HepG2 (cell line): Measurements from ENCODE around the gene CALML4. TPM values are rescaled to one million over a fixed set of nuclear protein-coding genes. Genes with fewer than 3 reads are reported as not detected.

Experiments
- ATAC-seq: fragments of 200-7000 bp; cut with Tn5 transposase; 3 replicates; pipeline ENCODE4 v1.9.1; 2020; ENCODE audit warnings: mild to moderate bottlenecking, moderate library complexity
- BruUV-seq: library from RNA; stranded (reverse); fragments of 400-500 nt; replicated peaks from 2 replicates; lab custom pipeline; 2021; lab: Mats Ljungman, UMichigan
- CTCF ChIA-PET: fragments of 300-600 bp; formaldehyde crosslinking; extraction: SDS; loops from one replicate; lab custom pipeline; 2021; ENCODE audit warnings: low total read pairs, inconsistent platforms, low intra/inter-chr PET ratio; lab: Yijun Ruan, JAX
- POLR2A ChIA-PET: fragments of 350-600 bp; sonication (Branson Sonifier 250); formaldehyde crosslinking; loops from one replicate; lab custom pipeline; 2020; ENCODE audit warnings: antibody characterized with exemption, inconsistent platforms; lab: Yijun Ruan, JAX
- DNase-seq: peaks from one replicate; pipeline ENCODE4 v3.0.0-alpha.2; 2015; ENCODE audit warnings: low spot score
- FAIRE-seq: peaks from 3 replicates; lab custom pipeline; 2011; peaks lifted over from hg19 to GRCh38; lab: Jason Lieb, UNC
- H2AFZ ChIP-seq: one replicate; pipeline ENCODE4 v1.6.1; 2011; ENCODE audit warnings: low read length, inconsistent platforms
- H3K27ac ChIP-seq: fragments of 300-600 bp; 3 replicates; pipeline ENCODE4 v1.8.0; 2011; ENCODE audit warnings: mixed run types, mild to moderate bottlenecking, mixed read lengths, low read length, inconsistent platforms; ENCODE audit not compliant: insufficient read depth; ENCODE audit errors: extremely low read length
- H3K27me3 ChIP-seq, 2 experiments: fragments of 200-600 bp in 1 of 2; 2 replicates in 1 of 2; 3 replicates in 1 of 2; pipeline versions ENCODE4 v1.6.0 to v1.8.0; 2011; ENCODE audit warnings: low read length in 2 of 2, mild to moderate bottlenecking in 2 of 2, moderate library complexity in 2 of 2, inconsistent platforms in 1 of 2; ENCODE audit not compliant: insufficient read depth in 2 of 2, control insufficient read depth in 1 of 2
- H3K36me3 ChIP-seq, 2 experiments: fragments of 200-600 bp in 1 of 2; replicated peaks in 1 of 2; 2 replicates in 1 of 2; 3 replicates in 1 of 2; pipeline versions ENCODE4 v1.5.1 to v1.8.0; 2011; ENCODE audit warnings: low read length in 2 of 2, inconsistent platforms in 1 of 2; ENCODE audit not compliant: insufficient read depth in 2 of 2, control insufficient read depth in 1 of 2
- H3K4me1 ChIP-seq: 2 replicates; pipeline ENCODE4 v1.5.1; 2012; ENCODE audit warnings: low read length, inconsistent platforms; ENCODE audit not compliant: insufficient read depth
- H3K4me2 ChIP-seq: 2 replicates; pipeline ENCODE4 v1.6.0; 2011; ENCODE audit warnings: low read depth, low read length, inconsistent platforms
- H3K4me3 ChIP-seq, 3 experiments: fragments of 200-600 bp in 1 of 3; sonication (generic), shearing (Covaris generic) in 1 of 3; replicated peaks in 1 of 3; 2 replicates each; pipeline ENCODE4 v1.5.1; 2011 to 2016; ENCODE audit warnings: low read length in 3 of 3, inconsistent platforms in 2 of 3, low read depth in 2 of 3, mild to moderate bottlenecking in 2 of 3, control low read depth in 1 of 3, mixed read lengths in 1 of 3; ENCODE audit not compliant: insufficient read depth in 1 of 3
- H3K79me2 ChIP-seq: one replicate; pipeline ENCODE4 v1.6.1; 2011; ENCODE audit warnings: low read length, inconsistent platforms; ENCODE audit not compliant: insufficient read depth
- H3K9ac ChIP-seq: 2 replicates; pipeline ENCODE4 v1.6.0; 2011; ENCODE audit warnings: mild to moderate bottlenecking, low read depth, low read length, inconsistent platforms; ENCODE audit not compliant: insufficient read depth
- H3K9me3 ChIP-seq: 2 replicates; pipeline ENCODE4 v1.5.1; 2012; ENCODE audit warnings: mild to moderate bottlenecking, low read length
- H4K20me1 ChIP-seq: 2 replicates; pipeline ENCODE4 v1.6.0; 2011; ENCODE audit warnings: inconsistent platforms, mild to moderate bottlenecking, low read length, moderate library complexity; ENCODE audit not compliant: insufficient read depth
- CBX2 ChIP-seq, 2 experiments: fragments of 200-600 bp in 1 of 2; sonication (generic); formaldehyde crosslinking in 1 of 2; IDR thresholded peaks; 2 replicates each; pipeline versions ENCODE4 v1.7.0 to v1.8.1; 2018 to 2022; ENCODE audit warnings: low read depth in 2 of 2, low read length in 1 of 2, mild to moderate bottlenecking in 1 of 2, missing genetic modification reagents in 1 of 2
- HNF1B ChIP-seq: sonication (generic); formaldehyde crosslinking; IDR thresholded peaks from 2 replicates; pipeline ENCODE4 v1.5.1; 2020; ENCODE audit warnings: mild to moderate bottlenecking, moderate library complexity, missing genetic modification reagents
- KDM2A ChIP-seq: sonication (generic); formaldehyde crosslinking; IDR thresholded peaks from 2 replicates; pipeline ENCODE4 v1.4.0; 2020; ENCODE audit warnings: low read depth, missing genetic modification reagents, borderline replicate concordance
- NR2F2 ChIP-seq: IDR thresholded peaks from 2 replicates; pipeline ENCODE4 v1.6.1; 2012; ENCODE audit warnings: low read depth, inconsistent platforms, borderline replicate concordance
- SUZ12 ChIP-seq: fragments of 150-350 bp; IDR thresholded peaks from 2 replicates; pipeline ENCODE4 v1.6.1; 2014; ENCODE audit warnings: low read depth, low read length
- ZBTB34 ChIP-seq: sonication (generic); formaldehyde crosslinking; IDR thresholded peaks from 2 replicates; pipeline ENCODE4 v1.8.0; 2022; ENCODE audit warnings: mild to moderate bottlenecking, missing genetic modification reagents
- ZBTB37 ChIP-seq: sonication (generic); formaldehyde crosslinking; IDR thresholded peaks from 2 replicates; pipeline ENCODE4 v1.4.0; 2020; ENCODE audit warnings: mild to moderate bottlenecking, missing genetic modification reagents
- ZNF24 ChIP-seq: fragments of 450-650 bp; IDR thresholded peaks from 2 replicates; pipeline ENCODE4 v1.6.1; 2017; ENCODE audit warnings: antibody characterized with exemption, mild to moderate bottlenecking
- ZNF326 ChIP-seq: sonication (generic); formaldehyde crosslinking; IDR thresholded peaks from 2 replicates; pipeline ENCODE4 v1.4.0; 2020; ENCODE audit warnings: missing genetic modification reagents, borderline replicate concordance
- ZNF605 ChIP-seq: sonication (generic); formaldehyde crosslinking; IDR thresholded peaks from 2 replicates; pipeline ENCODE4 v1.8.0; 2022; ENCODE audit warnings: mild to moderate bottlenecking, missing genetic modification reagents
- ZNF678 ChIP-seq: sonication (generic); formaldehyde crosslinking; IDR thresholded peaks from 2 replicates; pipeline ENCODE4 v1.4.0; 2020; ENCODE audit warnings: mild to moderate bottlenecking, missing genetic modification reagents
- WGBS: methylation state at CpG from one replicate; pipeline ENCODE4 v1.1.6; 2017; ENCODE audit warnings: low lambda C conversion rate; 5-methylcytosine and 5-hydroxymethylcytosine counted together
- in situ Hi-C: cut with HindIII; loops from 2 replicates; pipeline ENCODE4 v1.10.0; 2017; ENCODE audit warnings: low pct_unique_long_range_greater_than_20kb; ENCODE audit not compliant: extremely low pct_ligation_motif_present
- intact Hi-C: fragments of 100-400 bp; cut with micrococcal nuclease; formaldehyde crosslinking; loops from one replicate; pipeline ENCODE4 v1.10.0; 2022; ENCODE audit not compliant: unreplicated experiment
- polyA plus RNA-seq, 8 experiments: library from polyadenylated mRNA; depleted of rRNA in 3 of 8; stranded (reverse) in 7 of 8; unstranded in 1 of 8; fragments of >200 nt; fragmentation: Illumina TruSeq in 4 of 8; extraction: Trizol in 4 of 8; gene quantifications; 2 replicates each; pipeline versions ENCODE4 v1.2.1 to v1.2.3, GENCODE V29; 2011 to 2016; ENCODE audit warnings: low read depth in 4 of 8, missing spikeins in 1 of 8, mixed read lengths in 1 of 8; ENCODE audit not compliant: insufficient read depth in 1 of 8
- total RNA-seq, 5 experiments: library from RNA; depleted of rRNA; stranded (reverse); fragments of >200 nt; fragmentation: Illumina TruSeq; extraction: Trizol; gene quantifications; 2 replicates each; pipeline ENCODE4 v1.2.3, GENCODE V29; 2016; ENCODE audit warnings: low read depth in 1 of 5

Gene CALML4
- total and polyA plus RNA-seq, 2 of the 13 experiments (the other 11 are each of a cell fraction or from before 2014, with no cell fraction given) = 3.6 to 8.7 TPM

- ATAC-seq = no peak
- no peaks in the 10 kb centered on the region for H4K20me1 ChIP-seq
Measured at GRCh38 chr15:68190048-68190447, 15.1 kb downstream of the CALML4 start.

GRCh38 chr15:68188647-68189046, 16.5 kb downstream of the CALML4 start:
- DNase-seq = no peak
- intact Hi-C loops = no loop called here
- ATAC-seq = no peak
- no peak overlapping the region for H3K4me2 ChIP-seq
- H4K20me1 ChIP-seq = no peaks in the 10 kb centered on the region
- no peak overlapping the region for H3K4me3 ChIP-seq
- no peaks in the 10 kb centered on the region for H3K27me3 ChIP-seq
- BruUV-seq = no TSS peak
- in situ Hi-C loops = no loop called here
- WGBS = 94% methylated on average over 2 of the region's 2 CpGs
- POLR2A ChIA-PET = no interaction called here
- no peaks in the 10 kb centered on the region for H3K79me2 ChIP-seq
- H2AFZ ChIP-seq = no peak overlapping the region
- CTCF ChIA-PET = no interaction called here
- no peak for FAIRE-seq
- no peak overlapping the region for H3K9ac ChIP-seq
- no peak overlapping the region for H3K27ac ChIP-seq
- peaks cover 13% of the 10 kb centered on the region for H3K4me1 ChIP-seq
- H3K36me3 ChIP-seq = peaks cover 19 to 39% of the 10 kb centered on the region in 2 experiments; a peak in 4 of 5 replicates
- H3K9me3 ChIP-seq = no peaks in the 10 kb centered on the region
- no peak for TF ChIP-seq ZNF678 (CRISPR knock-in tag)
- no peak for TF ChIP-seq CBX2 (IDR thresholded peaks at IDR 0.05; ENCODE audit: low read depth, low read length)
- TF ChIP-seq CBX2 (CRISPR knock-in tag; IDR thresholded peaks at IDR 0.05; ENCODE audit: low read depth) = no peak
- no peak for TF ChIP-seq NR2F2
- no peak for TF ChIP-seq ZNF24
- no peak for TF ChIP-seq ZBTB34 (CRISPR knock-in tag)
- TF ChIP-seq ZNF326 (CRISPR knock-in tag) = no peak
- TF ChIP-seq ZNF605 = no peak
- no peak for TF ChIP-seq SUZ12
- TF ChIP-seq HNF1B (CRISPR knock-in tag) = no peak

More at GRCh38 chr15:68190048-68190447, 15.1 kb downstream of the CALML4 start:
- BruUV-seq = no TSS peak
- H3K4me2 ChIP-seq = no peak overlapping the region
- no peak overlapping the region for H3K4me3 ChIP-seq
- WGBS = 97% methylated on average over 4 of the region's 4 CpGs
- intact Hi-C loops (no loop called here), in situ Hi-C loops (no loop called here)
- ChIA-PET POLR2A (no interaction called here), CTCF (no interaction called here)
- H2AFZ ChIP-seq = no peak overlapping the region
- H3K27ac ChIP-seq = no peak overlapping the region
- H3K27me3 ChIP-seq = no peaks in the 10 kb centered on the region
- H3K9ac ChIP-seq = no peak overlapping the region
- H3K9me3 ChIP-seq = no peaks in the 10 kb centered on the region
- peaks cover 16 to 30% of the 10 kb centered on the region in 2 experiments; a peak in 4 of 5 replicates for H3K36me3 ChIP-seq
- peaks cover 13% of the 10 kb centered on the region for H3K4me1 ChIP-seq
- DNase-seq (no peak), FAIRE-seq (no peak)
- TF ChIP-seq ZBTB37 (no peak), KDM2A (CRISPR knock-in tag) (no peak)
- no peaks in the 10 kb centered on the region for H3K79me2 ChIP-seq
